Jurkat, Clone E6-1 (cell line): ENCODE results near the gene C10orf105.

Experiments used
- DNase-seq: peaks from one replicate; pipeline ENCODE4 v3.0.0-alpha.2; 2011; ENCODE audit warnings: low read depth, low spot score
- H3K4me3 ChIP-seq: 2 replicates; pipeline ENCODE4 v1.5.1; 2011; ENCODE audit warnings: mild to moderate bottlenecking, low read length, control low read depth, moderate library complexity

The C10orf105 gene

DNA sequence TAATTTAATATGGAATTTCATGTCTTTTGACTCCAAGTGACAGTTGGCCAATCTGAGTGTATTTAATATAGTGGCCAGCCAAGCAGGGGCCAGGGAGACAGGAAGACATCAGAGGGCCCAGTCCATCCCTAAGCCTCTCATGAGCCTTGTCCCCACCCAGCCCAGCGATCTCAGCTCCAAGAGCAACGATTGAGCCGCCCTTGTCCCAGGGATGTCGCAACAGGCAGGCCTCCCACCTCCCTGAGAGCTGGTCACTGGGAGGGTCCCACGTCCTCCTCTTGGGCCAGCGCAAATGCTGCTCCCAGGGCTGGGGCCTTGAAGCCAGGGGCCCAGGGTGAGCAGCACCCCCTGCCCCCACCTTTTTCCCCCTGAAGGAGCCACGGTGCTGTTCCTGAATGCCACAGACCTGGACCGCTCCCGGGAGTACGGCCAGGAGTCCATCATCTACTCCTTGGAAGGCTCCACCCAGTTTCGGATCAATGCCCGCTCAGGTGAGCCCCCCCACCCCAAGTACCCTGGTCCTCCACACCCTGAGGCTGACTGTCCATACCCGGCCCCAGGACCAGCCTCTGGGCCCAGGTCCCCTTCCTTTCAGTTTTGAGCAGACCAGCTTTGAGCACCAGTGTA, 29.4 kb downstream of the C10orf105 start:
- H3K4me3 ChIP-seq, result no peak overlapping the region
- no peak for DNase-seq

DNA sequence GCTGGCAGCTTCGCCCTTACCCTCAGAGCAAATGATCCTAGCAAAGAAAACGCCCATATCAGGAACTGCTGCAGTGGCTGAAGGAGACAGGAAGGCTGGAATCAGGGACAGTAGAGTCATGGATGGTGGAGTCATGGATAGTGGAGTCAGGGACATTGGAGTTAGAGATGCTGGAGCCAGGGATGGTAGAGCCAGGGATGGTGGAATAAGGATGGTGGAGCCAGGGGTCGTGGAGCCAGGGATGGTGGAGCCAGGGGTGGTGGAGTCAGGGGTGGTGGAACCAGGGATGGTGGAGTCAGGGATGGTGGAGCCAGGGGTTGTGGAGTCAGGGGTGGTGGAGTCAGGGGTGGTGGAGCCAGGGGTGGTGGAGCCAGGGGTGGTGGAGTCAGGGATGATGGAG, 31.3 kb downstream of the C10orf105 start:
- no peak overlapping the region for H3K4me3 ChIP-seq

DNA sequence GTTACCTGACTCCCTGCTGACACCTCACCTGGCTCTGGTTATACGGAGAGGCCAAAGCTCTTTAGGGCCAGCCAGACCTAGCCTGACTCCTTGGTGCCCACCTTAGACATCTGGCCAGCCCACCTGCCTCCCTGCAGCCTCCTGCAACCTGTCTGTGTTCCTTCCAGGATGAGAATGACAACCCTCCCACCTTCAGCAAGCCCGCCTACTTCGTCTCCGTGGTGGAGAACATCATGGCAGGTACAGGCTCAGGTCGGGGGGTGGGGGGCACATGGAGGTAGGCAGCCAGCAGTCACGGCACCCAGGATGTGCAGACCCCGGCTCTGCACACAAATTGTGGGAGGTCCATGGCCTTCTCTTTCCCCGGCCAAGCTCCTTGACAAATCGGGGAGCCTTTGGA, 32.1 kb downstream of the C10orf105 start:
- no peak overlapping the region for H3K4me3 ChIP-seq
- no peak for DNase-seq

More for the DNA sequence above, 31.3 kb downstream of the C10orf105 start:
- no peak for DNase-seq

DNA sequence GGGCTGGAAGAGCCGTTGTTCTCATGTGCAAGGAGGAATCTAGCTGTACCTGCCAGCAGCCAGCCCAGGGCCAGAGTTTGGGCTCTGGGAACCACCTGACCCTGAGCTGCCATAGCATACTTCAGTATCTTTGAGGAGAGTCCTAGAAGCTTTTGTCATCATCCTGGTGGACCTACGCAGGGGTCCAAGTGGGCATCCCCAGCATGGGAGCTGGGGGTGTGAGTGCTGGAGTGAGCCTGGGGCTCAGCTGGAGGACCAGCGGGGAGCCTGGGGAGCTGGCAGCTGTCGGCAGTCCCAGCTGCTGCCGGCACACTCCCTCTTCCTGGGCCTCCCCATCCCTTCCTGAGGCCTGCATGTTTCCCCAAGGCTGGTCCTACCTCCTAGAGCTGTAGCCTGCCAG, 32.5 kb downstream of the C10orf105 start:
- DNase-seq, result no peak
- no peak overlapping the region for H3K4me3 ChIP-seq

DNA sequence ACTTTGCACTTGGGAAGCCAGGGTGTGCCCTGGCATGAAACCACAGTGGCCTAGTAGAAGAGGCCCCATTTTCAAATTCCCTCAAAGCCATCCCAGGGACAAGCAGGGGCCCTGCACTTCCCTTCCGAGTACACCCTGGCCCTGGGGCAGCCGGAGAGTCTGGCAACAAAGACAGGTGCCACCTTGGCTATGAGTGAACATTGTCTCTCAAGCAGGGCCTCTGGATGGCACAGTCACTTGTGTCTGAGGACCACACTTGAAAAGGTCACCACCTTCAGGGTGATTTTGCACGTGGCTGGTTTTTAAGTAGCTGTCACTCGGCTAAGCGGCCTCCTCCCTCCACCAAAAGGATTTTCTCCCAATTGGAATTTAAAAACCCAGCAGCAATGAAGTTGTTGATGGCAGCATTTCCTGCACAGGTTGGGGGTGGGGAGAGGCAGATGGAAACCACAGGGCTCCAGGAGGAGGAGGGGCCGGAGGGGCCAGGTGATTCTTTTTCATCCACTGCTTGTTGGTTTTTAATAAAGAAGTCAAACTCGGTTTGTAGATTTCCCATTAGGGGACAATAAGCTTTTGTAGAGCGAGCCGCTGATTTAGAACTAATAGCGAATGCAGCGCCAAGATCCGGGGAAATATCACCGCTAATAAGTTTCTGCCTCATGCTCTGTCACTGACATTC, 33.9 kb downstream of the C10orf105 start:
- DNase-seq, result no peak

DNA sequence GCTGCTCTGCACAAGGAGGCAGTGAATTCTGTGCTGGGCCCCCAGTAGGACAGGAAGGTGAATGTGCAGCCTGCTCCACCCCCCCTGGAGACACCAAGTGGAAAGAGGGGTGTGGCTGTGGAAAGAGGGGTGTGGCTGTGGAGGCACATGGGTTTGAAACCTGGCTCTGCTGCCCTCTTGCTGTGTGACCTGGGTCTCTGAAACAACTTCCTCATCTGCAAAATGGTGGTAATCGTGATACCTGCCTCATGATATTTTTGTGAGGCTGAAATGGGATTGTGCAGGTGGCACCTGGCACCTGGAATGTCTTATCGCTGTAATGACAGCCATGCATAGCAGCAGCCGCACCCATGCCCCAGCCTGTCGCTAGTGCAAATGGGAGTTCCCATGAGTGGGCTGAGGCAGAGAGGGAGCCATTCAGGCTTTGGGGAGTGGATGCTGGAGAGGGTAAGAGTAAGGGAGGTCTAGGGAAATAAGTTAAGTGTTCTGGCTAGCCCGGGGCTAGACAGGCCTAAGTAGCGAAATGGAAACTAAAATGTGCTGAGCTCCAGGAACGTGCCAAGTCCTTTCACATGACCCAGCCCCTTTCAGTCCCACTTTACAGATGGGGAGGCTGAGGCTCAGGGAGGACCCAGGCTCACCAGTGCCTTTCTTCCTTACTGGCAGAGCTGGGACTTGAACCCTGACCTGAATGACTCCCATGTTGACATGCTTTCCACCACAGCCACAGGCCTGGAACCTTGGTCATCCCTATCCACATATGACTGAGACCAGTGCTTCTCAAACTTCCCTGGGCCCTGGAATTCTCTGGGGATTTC, 35.0 kb downstream of the C10orf105 start:
- H3K4me3 ChIP-seq, result no peak overlapping the region
- DNase-seq, result peak; percentile 33

More for the DNA sequence above, 33.9 kb downstream of the C10orf105 start:
- H3K4me3 ChIP-seq, result no peak overlapping the region

DNA sequence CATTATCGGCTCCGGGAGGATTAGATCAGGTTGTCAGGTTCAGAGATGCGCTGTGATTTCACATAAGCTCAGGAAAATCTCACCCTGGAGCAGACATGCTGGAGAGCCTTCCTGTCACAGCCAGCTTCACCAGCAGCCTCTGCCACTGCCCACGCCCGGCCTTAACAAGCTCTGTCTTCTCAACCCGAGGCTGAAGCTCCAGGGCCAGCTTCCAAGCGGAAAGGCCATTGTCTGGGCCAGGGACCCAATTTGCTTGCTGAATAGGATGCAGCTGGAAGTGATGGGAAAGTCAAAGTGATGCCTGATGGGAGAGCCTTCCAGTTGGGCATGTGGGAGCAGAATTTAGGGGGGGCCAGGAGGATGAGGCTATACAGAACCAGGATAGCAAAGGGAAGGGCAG, 36.3 kb downstream of the C10orf105 start:
- no peak for DNase-seq
- H3K4me3 ChIP-seq, result no peak overlapping the region

DNA sequence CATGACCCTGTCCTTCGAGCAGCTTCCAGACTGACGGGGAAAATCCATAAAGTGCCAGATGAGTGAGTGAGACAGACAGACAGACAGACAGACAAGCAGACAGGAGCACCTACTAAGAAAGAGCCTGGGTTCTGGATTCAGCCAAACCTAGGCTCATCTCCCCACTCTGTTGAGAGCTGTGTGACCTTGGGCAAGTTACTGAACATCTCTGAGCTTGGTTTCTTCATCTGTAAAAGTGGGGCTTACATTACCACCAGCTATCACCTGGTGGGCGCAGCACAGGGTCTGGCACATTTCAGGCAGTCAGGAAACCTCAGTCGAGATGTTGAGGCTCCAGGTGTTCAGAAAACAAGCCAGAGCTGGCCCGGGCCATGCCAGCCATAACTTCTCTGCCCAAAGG, 37.6 kb downstream of the C10orf105 start:
- no peak for DNase-seq

DNA sequence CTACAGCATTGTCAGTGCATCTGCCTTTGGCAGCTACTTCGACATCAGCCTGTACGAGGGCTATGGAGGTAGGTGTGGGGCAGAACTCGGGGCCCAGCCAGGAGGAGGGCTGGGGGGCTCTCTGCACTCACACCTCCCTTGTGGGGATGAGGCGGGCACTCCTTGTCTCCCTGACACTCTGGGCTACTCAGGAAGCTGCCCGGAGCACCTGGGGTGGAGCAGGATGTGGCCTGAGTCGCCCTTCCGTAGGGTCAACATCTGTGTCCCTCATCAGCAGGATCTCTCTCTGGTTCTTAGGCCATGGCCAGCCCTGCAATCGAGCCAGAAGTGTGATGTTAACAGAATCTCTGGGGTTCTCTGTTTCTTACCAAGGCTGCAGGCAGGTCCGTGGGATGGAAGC, 40.2 kb downstream of the C10orf105 start:
- H3K4me3 ChIP-seq, result no peak overlapping the region
- no peak for DNase-seq

More for the DNA sequence above, 37.6 kb downstream of the C10orf105 start:
- no peak overlapping the region for H3K4me3 ChIP-seq

DNA sequence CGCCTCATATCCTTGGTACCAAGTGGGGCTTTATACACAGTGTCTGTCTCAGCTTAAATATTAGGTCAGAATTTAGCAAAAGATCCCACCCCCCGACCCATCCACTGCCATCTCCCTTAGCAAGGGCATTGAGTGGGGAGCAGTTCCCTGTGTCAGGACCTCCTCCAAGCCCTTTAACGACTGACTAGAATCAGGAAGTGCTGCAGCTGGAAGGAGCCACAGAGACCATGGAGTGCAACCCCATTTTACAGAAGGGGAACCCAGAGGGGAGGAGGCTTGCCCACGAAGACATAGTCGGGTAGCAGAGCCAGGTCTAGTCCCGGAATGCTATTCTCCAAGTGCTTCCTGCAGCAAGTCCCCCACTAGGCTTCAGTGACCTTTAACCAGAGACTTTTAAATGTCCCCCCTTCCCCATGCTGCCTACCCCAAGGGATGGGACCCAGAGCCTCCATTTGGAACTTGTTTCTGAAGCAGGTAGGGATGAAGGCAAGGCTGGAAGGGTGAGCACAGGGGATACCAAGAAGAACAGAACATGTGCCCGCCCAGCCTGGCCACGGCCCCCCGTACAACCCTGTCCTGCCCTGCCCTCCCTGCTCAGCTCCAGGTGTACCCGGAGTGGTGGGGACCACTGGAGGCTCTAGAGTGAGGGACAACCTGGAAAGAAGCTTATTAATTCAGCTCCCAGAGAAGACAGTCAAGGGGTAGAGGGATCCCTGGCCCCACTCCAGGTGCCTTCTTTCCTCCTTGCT, 41.3 kb downstream of the C10orf105 start:
- no peak overlapping the region for H3K4me3 ChIP-seq
- no peak for DNase-seq

DNA sequence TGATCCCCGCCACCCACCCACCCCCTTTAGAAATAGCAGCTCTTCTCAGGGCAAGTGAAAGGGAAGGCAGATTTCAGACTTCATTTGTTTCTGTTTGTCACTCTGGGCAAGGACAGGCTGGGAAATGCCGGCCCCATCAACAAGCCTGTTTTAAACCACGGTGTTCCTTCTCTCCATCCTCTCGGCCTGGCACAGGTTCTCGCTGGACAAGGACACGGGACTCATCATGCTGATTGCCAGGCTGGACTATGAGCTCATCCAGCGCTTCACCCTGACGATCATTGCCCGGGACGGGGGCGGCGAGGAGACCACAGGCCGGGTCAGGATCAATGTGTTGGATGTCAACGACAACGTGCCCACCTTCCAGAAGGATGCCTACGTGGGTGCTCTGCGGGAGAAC, 42.3 kb downstream of the C10orf105 start:
- no peak overlapping the region for H3K4me3 ChIP-seq
- DNase-seq, result no peak

DNA sequence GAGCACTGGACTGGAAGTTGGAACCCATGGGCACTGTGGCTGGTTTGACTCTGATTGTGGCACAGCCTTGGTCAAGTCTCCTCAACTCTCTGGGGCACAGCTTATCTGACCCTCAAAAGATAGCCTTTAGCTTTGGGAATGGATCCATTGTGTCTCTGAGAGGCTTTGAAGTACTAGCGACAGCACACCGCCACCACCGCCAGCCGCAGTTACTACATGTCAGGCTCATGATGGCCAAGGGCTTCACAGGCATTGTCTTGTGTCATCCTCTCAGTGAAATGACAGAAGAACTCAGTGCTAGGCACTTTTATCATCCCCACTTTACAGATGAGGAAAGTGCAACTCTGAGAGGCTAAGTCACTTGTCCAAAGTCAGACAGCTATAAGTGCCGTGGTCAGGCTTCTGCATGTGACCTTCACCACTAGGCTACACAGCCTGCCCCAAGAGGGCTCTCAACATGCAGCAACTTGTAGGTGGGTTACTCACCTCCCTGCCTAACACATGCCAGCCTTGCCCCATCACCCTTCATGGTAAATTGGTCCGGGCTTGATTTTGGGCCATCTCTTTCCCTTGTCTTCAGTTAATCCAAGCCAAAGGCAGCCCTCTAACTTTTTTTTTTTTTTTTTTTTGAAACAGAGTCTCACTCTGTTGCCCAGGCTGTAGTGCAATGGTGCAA, 44.1 kb downstream of the C10orf105 start:
- DNase-seq, result no peak
- no peak overlapping the region for H3K4me3 ChIP-seq

DNA sequence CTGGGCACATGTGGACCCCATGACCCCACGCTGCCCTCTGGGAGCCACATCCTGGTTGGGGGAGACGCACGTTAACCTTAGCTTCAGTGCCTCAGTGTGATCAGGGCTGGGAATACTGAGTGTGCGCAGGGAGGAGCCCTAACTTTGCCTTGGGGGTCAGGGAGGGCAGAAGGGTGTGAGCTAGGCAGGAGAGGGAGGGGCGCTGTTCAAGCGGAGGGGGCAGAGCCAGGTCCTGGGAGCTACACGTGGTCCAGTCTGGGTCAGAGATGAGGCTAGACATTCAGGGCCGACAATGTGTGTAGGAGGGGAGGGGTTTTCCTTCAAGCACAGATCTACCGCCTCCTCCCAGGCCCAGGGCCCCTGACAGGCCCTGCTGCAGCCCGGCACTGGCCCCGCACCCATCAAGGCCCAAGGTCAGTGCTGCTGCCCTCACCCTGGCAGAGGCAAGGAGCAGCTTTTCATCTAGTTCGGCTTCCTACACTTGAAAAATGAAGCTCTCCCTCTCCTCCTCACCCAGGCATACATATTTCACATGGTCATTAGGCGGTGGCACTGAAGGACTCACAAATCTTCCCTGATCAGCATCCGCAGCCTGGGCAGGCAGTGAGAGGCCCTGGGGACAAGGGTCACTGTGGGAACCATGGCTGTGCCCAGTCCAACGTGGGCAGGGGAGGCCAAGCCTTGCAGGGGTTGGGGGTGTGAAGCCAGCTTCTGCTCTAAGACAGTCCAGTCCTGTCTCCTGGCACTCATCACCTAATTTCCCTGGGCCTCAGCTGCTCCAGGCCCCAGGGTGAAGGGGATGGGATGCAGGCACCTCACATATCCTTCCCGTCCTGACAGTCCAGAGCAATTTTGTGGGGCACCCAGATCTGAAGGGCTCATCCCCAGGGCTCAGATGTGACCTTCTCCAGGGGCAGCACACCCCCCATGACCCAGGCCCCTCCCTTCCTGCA, 47.3 kb downstream of the C10orf105 start:
- no peak overlapping the region for H3K4me3 ChIP-seq
- DNase-seq, result no peak

DNA sequence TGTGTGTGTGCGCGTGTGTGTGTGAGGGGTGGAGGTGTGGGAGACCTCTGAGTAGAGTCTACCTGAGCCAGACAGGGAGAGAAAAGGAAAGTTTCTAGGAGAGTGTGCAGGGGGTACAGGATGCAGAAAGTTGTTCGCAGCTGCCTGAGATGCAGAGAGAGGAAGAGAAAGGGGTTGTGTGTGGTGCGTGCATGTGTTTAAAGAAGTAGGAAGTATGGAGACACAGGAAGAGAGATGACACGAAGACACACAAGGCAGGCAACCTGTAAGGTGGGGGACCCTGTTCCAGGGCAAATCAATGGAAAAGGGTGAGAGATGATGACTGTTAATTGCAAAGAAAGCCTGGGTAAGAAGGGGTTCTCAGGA, 52.2 kb downstream of the C10orf105 start:
- peak; percentile 35 for DNase-seq
- no peak overlapping the region for H3K4me3 ChIP-seq

DNA sequence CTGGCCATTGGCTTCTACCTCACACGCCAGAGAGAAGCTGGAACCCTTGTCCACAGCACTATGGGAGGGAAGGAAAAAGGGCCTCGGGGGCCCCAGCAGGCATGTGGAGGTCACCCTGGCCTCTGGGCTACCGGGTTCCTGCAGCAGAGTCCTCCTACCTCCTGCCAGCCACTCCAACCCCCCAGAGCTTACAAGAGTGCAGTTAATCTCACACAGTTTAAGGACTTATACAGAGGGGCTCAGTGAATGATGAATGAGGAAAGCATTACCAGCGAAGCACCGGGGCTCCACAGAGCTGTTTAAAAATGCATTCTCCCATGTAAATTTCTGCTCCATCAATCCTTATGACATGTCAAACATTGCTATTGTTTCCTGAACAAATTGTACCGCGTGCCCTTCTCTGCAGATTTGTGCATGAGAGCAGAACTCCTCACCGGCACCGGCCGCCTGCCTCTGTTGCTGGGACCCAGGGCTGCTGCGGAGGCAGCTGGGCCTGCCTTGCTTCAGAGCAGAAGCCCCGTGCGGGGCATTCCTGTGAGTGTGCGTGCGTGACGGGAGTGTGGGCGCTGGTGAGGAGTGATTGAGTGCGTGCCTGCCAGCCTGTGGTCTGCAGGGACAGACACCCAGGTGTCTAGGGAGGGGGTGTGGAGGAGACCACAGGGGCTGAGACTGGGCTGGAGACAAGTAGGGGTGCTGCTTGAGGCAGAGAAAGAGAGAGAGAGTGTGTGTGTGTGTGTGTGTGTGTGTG, 52.8 kb downstream of the C10orf105 start:
- H3K4me3 ChIP-seq, result no peak overlapping the region
- peak; percentile 42 for DNase-seq

DNA sequence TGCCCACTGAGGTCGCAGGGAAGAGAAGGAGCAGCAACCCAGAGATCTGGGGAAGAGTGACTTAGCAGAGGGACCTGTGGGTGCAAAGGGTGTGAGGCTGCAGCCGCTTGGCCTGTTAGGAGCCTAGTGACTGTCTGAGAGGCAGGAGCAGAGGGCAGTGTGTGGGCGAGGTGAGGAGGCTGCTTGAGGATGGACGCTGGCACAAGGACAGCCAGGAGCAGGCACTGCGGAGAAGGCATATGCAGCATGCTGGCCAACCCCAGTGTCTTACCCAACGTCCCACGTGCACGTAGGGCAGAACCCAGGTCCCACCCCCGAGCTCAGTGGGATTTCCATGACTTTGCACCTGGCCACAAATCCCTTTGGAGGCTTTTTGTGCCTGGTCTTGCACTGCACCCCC, 54.1 kb downstream of the C10orf105 start:
- no peak overlapping the region for H3K4me3 ChIP-seq
- DNase-seq, result no peak

DNA sequence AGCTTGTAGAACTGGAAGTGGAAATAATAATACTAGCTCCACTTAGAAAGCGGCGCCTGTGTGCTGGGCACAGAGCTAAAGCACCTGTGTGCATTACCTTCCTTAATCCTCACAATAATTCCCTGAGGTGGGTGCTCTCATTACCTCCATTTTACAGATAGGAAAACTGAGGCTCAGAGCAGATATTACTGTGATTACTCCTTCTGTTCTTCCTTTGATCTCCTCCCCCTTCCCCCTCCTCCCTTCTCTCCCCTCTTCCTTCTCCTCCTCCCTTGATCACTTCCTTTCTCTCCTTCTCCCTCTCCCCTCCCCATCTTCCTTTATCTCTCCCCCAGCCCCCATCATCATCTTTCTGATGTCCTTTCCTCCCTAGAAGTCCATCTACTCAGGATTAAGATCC, 55.0 kb downstream of the C10orf105 start:
- no peak overlapping the region for H3K4me3 ChIP-seq
- DNase-seq, result no peak
